MM.1S (cell line): ENCODE results near the gene CHST9.

Experiments
- CTCF ChIP-seq: fragments of 300-600 bp; sonication (generic); IDR thresholded peaks from 2 replicates; pipeline ENCODE4 v1.5.1; 2016; ENCODE audit warnings: antibody characterized with exemption, low read length, mixed read lengths
- EZH2 ChIP-seq: fragments of 300-600 bp; sonication (generic); optimal IDR thresholded peaks from 2 replicates; pipeline ENCODE3; 2017; ENCODE audit warnings: low read depth, mild to moderate bottlenecking, antibody characterized with exemption, low read length, mixed read lengths
- EZH2phosphoT487 ChIP-seq: fragments of 300-600 bp; sonication (generic); IDR thresholded peaks from 2 replicates; pipeline ENCODE4 v1.6.1; 2018; ENCODE audit warnings: antibody characterized with exemption, low read length

GRCh38 chr18:26978812-26979341 lies 206.2 kb downstream of the CHST9 start:
- TF ChIP-seq CTCF (no peak), EZH2 (no peak), EZH2phosphoT487 (no peak)
